DND-41 (cell line): ENCODE measurements around the gene DLK1.

ENCODE experiments used
- ATAC-seq: fragments of 200-7000 bp; cut with Tn5 transposase; 3 replicates; pipeline ENCODE4 v1.9.1; 2021; ENCODE audit warnings: low read depth; ENCODE audit not compliant: insufficient read depth
- DNase-seq: peaks from one replicate; pipeline ENCODE4 v3.0.0-alpha.2; 2020
- H2AFZ ChIP-seq: 2 replicates; pipeline ENCODE4 v1.6.0; 2012; ENCODE audit warnings: low read depth, low read length
- H3K27ac ChIP-seq: 2 replicates; pipeline ENCODE4 v1.5.1; 2012; ENCODE audit warnings: low read length, inconsistent platforms
- H3K27me3 ChIP-seq: fragments of 200-600 bp; sonication (generic); 2 replicates; pipeline ENCODE4 v1.6.0; 2012; ENCODE audit warnings: low read length, mild to moderate bottlenecking, inconsistent platforms; ENCODE audit not compliant: insufficient read depth, poor library complexity
- H3K36me3 ChIP-seq: 2 replicates; pipeline ENCODE4 v1.5.1; 2012; ENCODE audit warnings: low read length, inconsistent platforms; ENCODE audit not compliant: insufficient read depth
- H3K4me1 ChIP-seq: 2 replicates; pipeline ENCODE4 v1.5.1; 2012; ENCODE audit warnings: mild to moderate bottlenecking, low read length; ENCODE audit not compliant: insufficient read depth
- H3K4me2 ChIP-seq: 2 replicates; pipeline ENCODE4 v1.6.0; 2012; ENCODE audit warnings: mild to moderate bottlenecking, moderate library complexity, low read length, inconsistent platforms; ENCODE audit not compliant: insufficient read depth
- H3K4me3 ChIP-seq, 2 experiments: fragments of 200-600 bp in 1 of 2; shearing (Covaris generic) in 1 of 2; 2 replicates each; pipeline ENCODE4 v1.5.1; 2012 to 2016; ENCODE audit warnings: inconsistent platforms in 2 of 2, low read length in 2 of 2, mild to moderate bottlenecking in 2 of 2, low read depth in 1 of 2, moderate library complexity in 1 of 2
- H3K79me2 ChIP-seq: 2 replicates; pipeline ENCODE4 v1.6.0; 2012; ENCODE audit warnings: low read length, inconsistent platforms; ENCODE audit not compliant: insufficient read depth
- H3K9ac ChIP-seq: 2 replicates; pipeline ENCODE4 v1.6.0; 2012; ENCODE audit warnings: low read depth, mild to moderate bottlenecking, inconsistent platforms, low read length, moderate library complexity
- H3K9me3 ChIP-seq: 2 replicates; pipeline ENCODE4 v1.5.1; 2012; ENCODE audit warnings: low read length, moderate library complexity, mild to moderate bottlenecking, inconsistent platforms; ENCODE audit not compliant: insufficient read depth, severe bottlenecking
- H4K20me1 ChIP-seq: 2 replicates; pipeline ENCODE4 v1.6.0; 2012; ENCODE audit warnings: low read length; ENCODE audit not compliant: insufficient read depth
- CTCF ChIP-seq: IDR thresholded peaks from 2 replicates; pipeline ENCODE4 v1.5.1; 2012; ENCODE audit warnings: borderline replicate concordance, low read length, moderate library complexity, mild to moderate bottlenecking; ENCODE audit not compliant: poor library complexity, severe bottlenecking; ENCODE audit errors: extremely low read depth
- EZH2 ChIP-seq: IDR thresholded peaks from 3 replicates; pipeline ENCODE4 v1.6.1; 2012; ENCODE audit warnings: borderline replicate concordance, low read depth, mild to moderate bottlenecking, moderate library complexity, low read length, inconsistent platforms; ENCODE audit not compliant: severe bottlenecking

DLK1 gene

GRCh38 chr14:100733152-100733850, 6.6 kb downstream of the DLK1 start:
- H3K9ac ChIP-seq, result no peak overlapping the region
- H3K4me2 ChIP-seq, result no peak overlapping the region
- no peaks in the 10 kb centered on the region for H3K27me3 ChIP-seq
- no peaks in the 10 kb centered on the region for H3K36me3 ChIP-seq
- DNase-seq (no peak), ATAC-seq (no peak)
- no peaks in the 10 kb centered on the region for H3K9me3 ChIP-seq
- H3K4me3 ChIP-seq, result no peak overlapping the region
- H2AFZ ChIP-seq, result no peak overlapping the region
- H3K79me2 ChIP-seq, result no peaks in the 10 kb centered on the region
- no peak overlapping the region for H3K27ac ChIP-seq
- H4K20me1 ChIP-seq, result no peaks in the 10 kb centered on the region
- TF ChIP-seq EZH2 (no peak), CTCF (no peak)
- H3K4me1 ChIP-seq, result no peaks in the 10 kb centered on the region

DNA sequence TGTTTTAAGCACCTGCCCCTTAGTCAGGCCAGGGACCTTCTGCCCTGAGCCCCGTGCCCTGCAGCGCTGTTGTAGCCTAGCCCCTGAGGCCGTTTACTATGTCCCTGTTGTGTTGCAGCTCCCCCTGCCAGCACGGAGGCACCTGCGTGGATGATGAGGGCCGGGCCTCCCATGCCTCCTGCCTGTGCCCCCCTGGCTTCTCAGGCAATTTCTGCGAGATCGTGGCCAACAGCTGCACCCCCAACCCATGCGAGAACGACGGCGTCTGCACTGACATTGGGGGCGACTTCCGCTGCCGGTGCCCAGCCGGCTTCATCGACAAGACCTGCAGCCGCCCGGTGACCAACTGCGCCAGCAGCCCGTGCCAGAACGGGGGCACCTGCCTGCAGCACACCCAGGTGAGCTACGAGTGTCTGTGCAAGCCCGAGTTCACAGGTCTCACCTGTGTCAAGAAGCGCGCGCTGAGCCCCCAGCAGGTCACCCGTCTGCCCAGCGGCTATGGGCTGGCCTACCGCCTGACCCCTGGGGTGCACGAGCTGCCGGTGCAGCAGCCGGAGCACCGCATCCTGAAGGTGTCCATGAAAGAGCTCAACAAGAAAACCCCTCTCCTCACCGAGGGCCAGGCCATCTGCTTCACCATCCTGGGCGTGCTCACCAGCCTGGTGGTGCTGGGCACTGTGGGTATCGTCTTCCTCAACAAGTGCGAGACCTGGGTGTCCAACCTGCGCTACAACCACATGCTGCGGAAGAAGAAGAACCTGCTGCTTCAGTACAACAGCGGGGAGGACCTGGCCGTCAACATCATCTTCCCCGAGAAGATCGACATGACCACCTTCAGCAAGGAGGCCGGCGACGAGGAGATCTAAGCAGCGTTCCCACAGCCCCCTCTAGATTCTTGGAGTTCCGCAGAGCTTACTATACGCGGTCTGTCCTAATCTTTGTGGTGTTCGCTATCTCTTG, 7.6 kb downstream of the DLK1 start:
- Histone ChIP-seq H3K4me1 (no peaks in the 10 kb centered on the region), H3K27me3 (peaks cover 4% of the 10 kb centered on the region), H3K9me3 (no peaks in the 10 kb centered on the region), H2AFZ (no peak overlapping the region), H3K36me3 (no peaks in the 10 kb centered on the region), H3K9ac (no peak overlapping the region), H3K4me2 (no peak overlapping the region), H4K20me1 (no peaks in the 10 kb centered on the region), H3K4me3 (no peak overlapping the region), H3K27ac (no peak overlapping the region), H3K79me2 (no peaks in the 10 kb centered on the region)
- TF ChIP-seq EZH2, result no peak
- no peak for TF ChIP-seq CTCF
- no peak for ATAC-seq
- no peak for DNase-seq

DNA sequence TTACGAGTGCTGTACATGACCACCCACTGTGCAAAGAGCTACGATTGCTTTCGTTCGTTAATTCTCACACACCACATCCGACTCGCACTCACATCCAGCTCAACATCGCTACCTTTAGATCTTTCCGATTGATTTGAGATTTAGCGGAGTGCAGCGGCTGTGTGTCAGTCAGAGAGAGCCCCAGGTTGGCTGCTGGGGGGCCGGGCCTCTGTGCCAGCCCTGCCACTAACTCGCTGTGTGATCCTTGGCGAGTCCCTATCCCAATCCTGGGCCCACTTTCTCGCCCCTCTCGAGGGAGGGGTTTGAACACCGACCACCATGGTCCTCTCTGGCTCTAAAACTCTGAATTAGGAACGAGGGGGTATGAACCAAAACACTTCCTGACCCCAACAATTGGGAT, 8.6 kb downstream of the DLK1 start:
- Histone ChIP-seq H3K4me3 (no peak overlapping the region), H4K20me1 (no peaks in the 10 kb centered on the region), H3K36me3 (no peaks in the 10 kb centered on the region), H3K27ac (no peak overlapping the region), H2AFZ (no peak overlapping the region), H3K9ac (no peak overlapping the region), H3K4me1 (no peaks in the 10 kb centered on the region), H3K79me2 (no peaks in the 10 kb centered on the region), H3K4me2 (no peak overlapping the region), H3K27me3 (peaks cover 4% of the 10 kb centered on the region), H3K9me3 (no peaks in the 10 kb centered on the region)
- no peak for ATAC-seq
- TF ChIP-seq CTCF (no peak), EZH2 (no peak)
- no peak for DNase-seq
